Mesenchymal stem cell (in vitro differentiated cells and primary cell): ENCODE measurements around the gene IGF2BP1.
A peak's percentile ranks its signal among the peaks of the same experiment; 100 is the strongest.

Source experiments
- DNase-seq: peaks from one replicate; pipeline ENCODE4 v3.0.0-alpha.2; 2013
- H2AFZ ChIP-seq: one replicate; pipeline ENCODE4 v1.6.1; 2013; ENCODE audit warnings: low read depth, mild to moderate bottlenecking, control low read depth, inconsistent platforms, low read length, moderate library complexity
- H2AK5ac ChIP-seq: 2 replicates; pipeline ENCODE4 v1.6.1; 2013; ENCODE audit warnings: low read length, moderate library complexity, mild to moderate bottlenecking, inconsistent platforms; ENCODE audit not compliant: severe bottlenecking
- H2BK120ac ChIP-seq: one replicate; pipeline ENCODE4 v1.6.1; 2013; ENCODE audit warnings: low read depth, mild to moderate bottlenecking, inconsistent platforms, low read length, moderate library complexity
- H2BK12ac ChIP-seq, 2 experiments: one replicate each; pipeline ENCODE4 v1.6.1; 2013; ENCODE audit warnings: inconsistent platforms in 2 of 2, low read length in 2 of 2, mild to moderate bottlenecking in 2 of 2, moderate library complexity in 2 of 2, control low read depth in 1 of 2
- H2BK15ac ChIP-seq: one replicate; pipeline ENCODE4 v1.6.1; 2013; ENCODE audit warnings: mild to moderate bottlenecking, low read depth, inconsistent platforms; ENCODE audit not compliant: poor library complexity, severe bottlenecking
- H2BK5ac ChIP-seq: 2 replicates; pipeline ENCODE4 v1.6.1; 2013; ENCODE audit warnings: low read depth, mild to moderate bottlenecking, low read length, control low read depth, inconsistent platforms; ENCODE audit not compliant: poor library complexity, severe bottlenecking
- H3K14ac ChIP-seq, 2 experiments: one replicate each; pipeline ENCODE4 v1.6.1; 2013; ENCODE audit warnings: inconsistent platforms in 2 of 2, low read length in 2 of 2, control low read depth in 1 of 2, mild to moderate bottlenecking in 1 of 2, moderate library complexity in 1 of 2
- H3K18ac ChIP-seq, 2 experiments: one replicate each; pipeline ENCODE4 v1.6.1; 2013; ENCODE audit warnings: inconsistent platforms in 2 of 2, low read length in 2 of 2, control low read depth in 1 of 2, low read depth in 1 of 2, mild to moderate bottlenecking in 1 of 2
- H3K23ac ChIP-seq, 2 experiments: one replicate each; pipeline ENCODE4 v1.6.1; 2013; ENCODE audit warnings: inconsistent platforms in 2 of 2, low read length in 2 of 2, mild to moderate bottlenecking in 2 of 2, moderate library complexity in 2 of 2, control low read depth in 1 of 2
- H3K27ac ChIP-seq: 2 replicates; pipeline ENCODE4 v1.5.1; 2013; ENCODE audit warnings: mild to moderate bottlenecking, moderate library complexity, low read length, control low read depth, inconsistent platforms; ENCODE audit not compliant: poor library complexity, severe bottlenecking
- H3K27me3 ChIP-seq, 2 experiments: 2 replicates each; pipeline versions ENCODE4 v1.6.1 to v1.7.0; 2013; ENCODE audit warnings: low read length in 2 of 2, mild to moderate bottlenecking in 2 of 2, moderate library complexity in 2 of 2, control low read depth in 1 of 2, inconsistent platforms in 1 of 2; ENCODE audit not compliant: control insufficient read depth in 1 of 2, insufficient read depth in 1 of 2
- H3K36me3 ChIP-seq, 2 experiments: 2 replicates each; pipeline versions ENCODE4 v1.6.1 to v1.7.0; 2013; ENCODE audit warnings: low read length in 2 of 2, control low read depth in 1 of 2, inconsistent platforms in 1 of 2, low read depth in 1 of 2, mild to moderate bottlenecking in 1 of 2; ENCODE audit not compliant: insufficient read depth in 2 of 2, control insufficient read depth in 1 of 2
- H3K4ac ChIP-seq, 2 experiments: one replicate each; pipeline ENCODE4 v1.6.1; 2013; ENCODE audit warnings: inconsistent platforms in 2 of 2, low read length in 2 of 2, mild to moderate bottlenecking in 2 of 2, moderate library complexity in 2 of 2, control low read depth in 1 of 2, low read depth in 1 of 2
- H3K4me1 ChIP-seq: 2 replicates; pipeline ENCODE4 v1.6.1; 2013; ENCODE audit warnings: low read depth, low read length, control low read depth; ENCODE audit not compliant: control insufficient read depth, insufficient read depth
- H3K4me2 ChIP-seq: 2 replicates; pipeline ENCODE4 v1.6.1; 2013; ENCODE audit warnings: low read length, mild to moderate bottlenecking, inconsistent platforms; ENCODE audit not compliant: poor library complexity, severe bottlenecking
- H3K4me3 ChIP-seq, 2 experiments: 2 replicates each; pipeline versions ENCODE4 v1.5.1 to v1.7.0; 2013; ENCODE audit warnings: low read length in 2 of 2, mild to moderate bottlenecking in 2 of 2, control low read depth in 1 of 2, low read depth in 1 of 2; ENCODE audit not compliant: insufficient read depth in 1 of 2
- H3K79me1 ChIP-seq: replicated peaks from 2 replicates; pipeline ENCODE4 v1.6.1; 2013; ENCODE audit warnings: mild to moderate bottlenecking, control low read depth, low read length, inconsistent platforms; ENCODE audit not compliant: poor library complexity, severe bottlenecking
- H3K9ac ChIP-seq: 2 replicates; pipeline ENCODE4 v1.7.0; 2013; ENCODE audit warnings: mild to moderate bottlenecking, low read length, moderate library complexity
- H3K9me3 ChIP-seq: 2 replicates; pipeline ENCODE4 v1.7.0; 2013; ENCODE audit warnings: mild to moderate bottlenecking, low read length; ENCODE audit not compliant: control insufficient read depth
- H4K8ac ChIP-seq: one replicate; pipeline ENCODE4 v1.6.1; 2013; ENCODE audit warnings: inconsistent platforms, mild to moderate bottlenecking, low read length, moderate library complexity
- H4K91ac ChIP-seq: one replicate; pipeline ENCODE4 v1.6.1; 2013; ENCODE audit warnings: mild to moderate bottlenecking, low read length, inconsistent platforms
- WGBS: methylation state at CpG from one replicate; pipeline ENCODE4 v1.1.7; 2013; ENCODE audit warnings: mixed read lengths; 5-methylcytosine and 5-hydroxymethylcytosine counted together

IGF2BP1 gene

DNA sequence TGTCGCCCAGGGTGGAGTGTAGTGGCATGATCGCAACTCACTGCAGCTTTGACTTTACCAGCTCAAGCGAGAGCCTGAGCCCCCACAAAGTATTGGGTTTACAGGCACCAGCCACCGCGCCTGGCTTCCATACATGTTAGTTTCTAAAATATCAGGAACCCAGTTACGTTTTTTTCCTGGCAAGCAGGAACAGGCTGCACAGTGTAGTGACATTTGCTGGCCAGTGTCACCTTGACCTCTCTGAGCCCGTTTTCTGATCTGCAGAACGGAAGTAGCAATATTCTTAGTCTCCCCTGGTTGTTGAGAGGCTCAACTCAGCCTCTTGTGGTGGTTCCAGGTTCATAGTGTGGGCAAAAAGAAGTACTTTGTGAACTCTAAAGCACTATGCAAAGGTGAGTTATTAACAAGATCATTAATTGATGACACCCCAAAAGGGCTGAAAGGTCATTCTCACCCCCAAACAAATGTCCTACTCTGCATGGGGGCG, 15.6 kb downstream of the IGF2BP1 start:
- Histone ChIP-seq H2AK5ac (no peak overlapping the region), H3K27me3 (peaks cover 0 to 65% of the 10 kb centered on the region in 2 experiments)
- WGBS = 47% methylated on average over 9 of the region's 9 CpGs

DNA sequence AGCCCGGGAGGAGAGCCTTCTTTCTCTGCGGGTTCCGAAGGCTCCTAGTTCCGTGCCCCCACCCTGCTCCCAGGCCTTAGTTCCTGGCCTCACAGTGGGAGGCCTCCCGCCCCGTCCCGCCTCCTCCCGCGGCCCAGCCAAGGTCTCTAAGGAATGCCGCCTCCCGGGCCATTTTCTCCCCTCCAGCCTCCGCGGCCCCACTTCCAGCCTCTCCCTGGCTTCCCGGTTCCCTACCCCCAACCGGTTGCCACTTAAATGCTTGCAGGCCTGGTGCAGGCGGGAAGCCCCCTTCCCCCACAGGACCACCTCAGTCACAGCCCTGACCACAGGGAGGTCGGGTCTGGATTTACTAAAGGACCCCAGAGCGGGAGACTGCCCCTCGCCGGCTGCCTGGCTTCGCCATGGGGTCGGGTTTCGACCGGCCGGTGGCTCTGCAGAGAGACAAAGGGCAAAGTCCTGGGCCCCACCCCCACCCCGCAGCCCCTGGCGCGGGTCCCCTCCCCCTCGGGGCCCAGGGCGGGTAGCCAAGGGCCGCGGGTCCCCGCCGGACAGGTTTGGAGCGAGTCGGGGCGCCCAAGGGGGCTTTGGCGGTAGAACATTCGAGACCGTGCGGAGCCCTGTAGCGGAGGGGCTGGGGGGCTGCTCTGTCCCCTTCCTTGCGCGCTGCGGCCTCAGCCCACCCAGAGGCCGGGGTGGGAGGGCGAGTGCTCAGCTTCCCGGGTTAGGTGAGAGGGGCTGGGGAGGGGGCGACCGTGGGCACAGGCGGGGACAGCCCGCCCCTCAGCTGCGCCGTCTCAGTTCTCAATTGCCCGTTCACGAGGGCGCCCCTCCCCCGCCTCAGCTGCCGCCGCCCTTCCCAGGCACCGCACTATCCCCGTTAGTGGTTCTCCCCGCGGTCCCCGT, 16.4 kb downstream of the IGF2BP1 start:
- H3K79me1 ChIP-seq = peaks cover 9% of the 10 kb centered on the region
- H3K9me3 ChIP-seq = no peaks in the 10 kb centered on the region
- H3K23ac ChIP-seq = peak overlapping the region in 1 of 2 experiments; percentile 23
- H4K8ac ChIP-seq = peak overlapping the region; percentile 92
- H3K14ac ChIP-seq = peak overlapping the region in 1 of 2 experiments; percentile 44
- peak overlapping the region in 1 of 2 experiments; percentile 33 for H3K4me3 ChIP-seq
- peak overlapping the region; percentile 13 for H3K27ac ChIP-seq
- H2AK5ac ChIP-seq = peak overlapping the region; percentile 15
- H3K27me3 ChIP-seq = peaks cover 0 to 62% of the 10 kb centered on the region in 2 experiments
- peak overlapping the region in 1 of 2 experiments; percentile 37 for H2BK12ac ChIP-seq
- H3K4me1 ChIP-seq = peaks cover 38% of the 10 kb centered on the region
- H3K4me2 ChIP-seq = peak overlapping the region; percentile 66
- H3K9ac ChIP-seq = peak overlapping the region; percentile 36
- H2BK120ac ChIP-seq = peak overlapping the region; percentile 80
- H2BK5ac ChIP-seq = no peak overlapping the region
- peak overlapping the region; percentile 29 for H2BK15ac ChIP-seq
- no peak overlapping the region for H2AFZ ChIP-seq
- WGBS = 18% methylated on average over 56 of the region's 65 CpGs
- H3K4ac ChIP-seq = peak overlapping the region; percentile 55 to 65
- H3K18ac ChIP-seq = peak overlapping the region; percentile 55 to 77
- H4K91ac ChIP-seq = peak overlapping the region; percentile 85
- peak; percentile 57 for DNase-seq
- peaks cover 0 to 18% of the 10 kb centered on the region in 2 experiments for H3K36me3 ChIP-seq

More for the DNA sequence above, 15.6 kb downstream of the IGF2BP1 start:
- Histone ChIP-seq H2BK120ac (peak overlapping the region; percentile 71), H3K18ac (peak overlapping the region in 1 of 2 experiments; percentile 30), H3K4me3 (no peak overlapping the region), H3K36me3 (peaks cover 0 to 18% of the 10 kb centered on the region in 2 experiments), H3K79me1 (peaks cover 9% of the 10 kb centered on the region), H3K14ac (no peak overlapping the region), H3K23ac (peak overlapping the region in 1 of 2 experiments; percentile 23), H4K8ac (peak overlapping the region; percentile 92), H3K4ac (no peak overlapping the region), H3K9me3 (no peaks in the 10 kb centered on the region), H3K9ac (no peak overlapping the region), H2BK15ac (no peak overlapping the region), H2AFZ (no peak overlapping the region), H4K91ac (peak overlapping the region; percentile 21), H2BK5ac (no peak overlapping the region), H3K4me2 (peak overlapping the region; percentile 66), H3K27ac (peak overlapping the region; percentile 13), H2BK12ac (no peak overlapping the region), H3K4me1 (peaks cover 38% of the 10 kb centered on the region)
- no peak for DNase-seq

DNA sequence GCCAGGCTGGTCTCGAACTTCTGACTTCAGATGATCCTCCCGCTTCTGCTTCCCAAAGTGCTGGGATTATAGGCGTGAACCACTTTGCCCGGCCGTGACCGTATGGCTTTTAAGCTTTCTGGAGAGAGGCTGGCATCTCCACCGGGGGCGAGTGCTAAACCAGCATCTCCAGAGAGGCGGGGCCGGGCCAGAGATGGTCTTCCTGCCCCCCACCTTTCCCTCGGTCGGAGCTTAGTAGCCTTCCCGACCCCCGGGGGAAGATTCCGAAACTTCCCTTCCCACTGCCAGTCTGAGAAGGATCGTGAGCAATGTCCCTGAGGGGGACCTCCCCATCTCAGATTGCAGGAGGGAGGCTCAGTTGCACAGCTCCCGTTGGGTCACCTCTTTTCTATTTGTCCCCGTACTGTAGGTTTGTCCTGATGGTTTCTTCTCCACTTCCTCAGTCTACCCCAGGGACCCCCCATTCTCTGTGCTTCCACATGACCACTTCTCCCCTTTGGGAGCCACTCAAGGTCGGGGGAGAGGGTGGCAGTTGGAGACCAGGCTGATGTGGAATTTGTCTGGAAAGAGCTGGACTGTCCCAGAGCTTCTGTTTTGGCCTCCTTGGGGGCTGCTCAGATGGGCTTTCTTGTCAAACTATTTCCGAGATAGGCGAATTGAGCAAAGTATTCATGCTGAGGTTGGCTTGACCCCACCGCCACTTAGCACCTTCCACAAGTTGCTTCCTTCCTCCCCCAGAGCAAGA, 18.2 kb downstream of the IGF2BP1 start:
- Histone ChIP-seq H3K4me3 (no peak overlapping the region), H3K36me3 (peaks cover 0 to 18% of the 10 kb centered on the region in 2 experiments), H3K27ac (no peak overlapping the region), H3K79me1 (peaks cover 7% of the 10 kb centered on the region), H2AFZ (no peak overlapping the region), H3K9me3 (no peaks in the 10 kb centered on the region), H3K14ac (no peak overlapping the region), H3K27me3 (peaks cover 0 to 58% of the 10 kb centered on the region in 2 experiments), H3K23ac (peak overlapping the region in 1 of 2 experiments; percentile 24), H2BK12ac (no peak overlapping the region), H2AK5ac (peak overlapping the region; percentile 63), H3K4ac (peak overlapping the region in 1 of 2 experiments; percentile 18), H2BK15ac (no peak overlapping the region), H2BK5ac (no peak overlapping the region), H3K18ac (no peak overlapping the region), H4K8ac (no peak overlapping the region), H2BK120ac (no peak overlapping the region), H3K4me1 (peaks cover 39% of the 10 kb centered on the region), H3K4me2 (no peak overlapping the region), H4K91ac (no peak overlapping the region), H3K9ac (no peak overlapping the region)
- 90% methylated on average over 21 of the region's 22 CpGs for WGBS
- DNase-seq = no peak
